K562 (cell line): ENCODE data around the gene RAP1A. TPM values are rescaled to one million over a fixed set of nuclear protein-coding genes. Genes with fewer than 3 reads are reported as not detected.

ENCODE experiments used
- HOXB6 ChIP-seq: fragments of 250-450 bp; sonication (Bioruptor Pico); IDR thresholded peaks from 2 replicates; pipeline ENCODE4 v1.5.1; 2022; ENCODE audit warnings: mild to moderate bottlenecking, borderline replicate concordance
- RCOR1 ChIP-seq, 2 experiments: IDR thresholded peaks; 2 replicates each; pipeline ENCODE4 v1.6.1; 2012; ENCODE audit warnings: low read depth in 2 of 2, low read length in 2 of 2, borderline replicate concordance in 1 of 2, improper control_type of control experiment in 1 of 2
- RFX7 ChIP-seq: fragments of 250-450 bp; sonication (Bioruptor Pico); IDR thresholded peaks from 2 replicates; pipeline ENCODE4 v1.5.1; 2021; ENCODE audit warnings: mild to moderate bottlenecking
- ZNF764 ChIP-seq: fragments of 250-450 bp; sonication (Bioruptor Pico); IDR thresholded peaks from 2 replicates; pipeline ENCODE4 v1.4.0; 2020; ENCODE audit warnings: low read depth, mild to moderate bottlenecking, moderate library complexity
- polyA plus RNA-seq, 8 experiments: library from polyadenylated mRNA; depleted of rRNA in 4 of 8; stranded (reverse) in 5 of 8; unstranded in 3 of 8; fragments of >200 nt; fragmentation: Nextera tagmentation in 2 of 8; fragmentation: Illumina TruSeq in 1 of 8; extraction: Ambion mirVana in 2 of 8; extraction: Trizol in 1 of 8; gene quantifications; 2 replicates each; pipeline versions ENCODE4 v1.2.1 to v1.2.3, GENCODE V29; 2011 to 2014; ENCODE audit warnings: inconsistent platforms in 1 of 8, missing spikeins in 1 of 8
- total RNA-seq, 7 experiments: library from RNA; depleted of rRNA in 6 of 7; stranded (reverse); fragments of >200 nt in 6 of 7; fragmentation: Illumina TruSeq in 2 of 7; extraction: Trizol in 2 of 7; gene quantifications; 2 replicates each; pipeline versions ENCODE4 v1.2.1 to v1.2.3, GENCODE V29; 2011 to 2021; ENCODE audit warnings: low replicate concordance in 1 of 7
- TF ChIP-seq, protein P1 (sequence below): fragments of 450-650 bp; IDR thresholded peaks from 2 replicates; pipeline ENCODE4 v1.6.1; 2016; ENCODE audit warnings: borderline replicate concordance
- TF ChIP-seq, protein P2 (sequence below): fragments of 250-450 bp; sonication (Bioruptor Pico); IDR thresholded peaks from 2 replicates; pipeline ENCODE4 v1.8.0; 2021; ENCODE audit warnings: mild to moderate bottlenecking, moderate library complexity
- TF ChIP-seq, protein P3 (sequence below): fragments of 450-650 bp; formaldehyde crosslinking; IDR thresholded peaks from 2 replicates; pipeline ENCODE4 v1.4.0; 2022; ENCODE audit warnings: missing genetic modification characterization
- TF ChIP-seq, protein P4 (sequence below), 2 experiments: fragments of 450-650 bp; IDR thresholded peaks; 2 replicates each; pipeline ENCODE4 v1.6.1; 2016

The RAP1A gene
- total and polyA plus RNA-seq, 9 of the 15 experiments (the other 6 are each of a cell fraction or from before 2014, with no cell fraction given) = 13.4 to 86.2 (median 32.5) TPM

DNA sequence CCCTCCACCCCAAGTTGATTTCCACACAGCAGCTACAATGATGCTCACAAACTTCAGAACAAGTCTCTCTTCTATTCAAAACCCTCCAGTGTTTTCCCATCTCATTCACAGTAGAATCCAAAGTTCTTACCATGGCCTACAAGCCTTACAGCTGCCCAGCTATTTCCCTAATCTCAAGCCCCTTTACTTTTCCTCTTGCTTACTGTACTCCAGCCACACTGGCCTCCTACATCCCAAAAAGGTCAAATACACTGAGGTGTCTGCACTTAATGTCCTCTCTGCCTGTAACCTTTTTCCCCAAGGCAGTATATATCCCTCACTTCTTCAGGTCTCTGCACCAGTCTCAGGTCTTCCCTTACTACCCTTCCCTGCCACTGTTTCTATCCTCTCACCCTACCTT, 2.6 kb downstream of the RAP1A start (continued):
- TF ChIP-seq, protein P1, sequence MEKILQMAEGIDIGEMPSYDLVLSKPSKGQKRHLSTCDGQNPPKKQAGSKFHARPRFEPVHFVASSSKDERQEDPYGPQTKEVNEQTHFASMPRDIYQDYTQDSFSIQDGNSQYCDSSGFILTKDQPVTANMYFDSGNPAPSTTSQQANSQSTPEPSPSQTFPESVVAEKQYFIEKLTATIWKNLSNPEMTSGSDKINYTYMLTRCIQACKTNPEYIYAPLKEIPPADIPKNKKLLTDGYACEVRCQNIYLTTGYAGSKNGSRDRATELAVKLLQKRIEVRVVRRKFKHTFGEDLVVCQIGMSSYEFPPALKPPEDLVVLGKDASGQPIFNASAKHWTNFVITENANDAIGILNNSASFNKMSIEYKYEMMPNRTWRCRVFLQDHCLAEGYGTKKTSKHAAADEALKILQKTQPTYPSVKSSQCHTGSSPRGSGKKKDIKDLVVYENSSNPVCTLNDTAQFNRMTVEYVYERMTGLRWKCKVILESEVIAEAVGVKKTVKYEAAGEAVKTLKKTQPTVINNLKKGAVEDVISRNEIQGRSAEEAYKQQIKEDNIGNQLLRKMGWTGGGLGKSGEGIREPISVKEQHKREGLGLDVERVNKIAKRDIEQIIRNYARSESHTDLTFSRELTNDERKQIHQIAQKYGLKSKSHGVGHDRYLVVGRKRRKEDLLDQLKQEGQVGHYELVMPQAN = 0 out of 2 replicates have a peak, but pooled peaks have one; percentile 15
- no peak for TF ChIP-seq HOXB6 (CRISPR knock-in tag)
- no peak for TF ChIP-seq RCOR1 (IDR thresholded peaks at IDR 0.05; ENCODE audit: borderline replicate concordance in 1 of 2, low read depth in 2 of 2, low read length in 2 of 2)
- TF ChIP-seq, protein P2, sequence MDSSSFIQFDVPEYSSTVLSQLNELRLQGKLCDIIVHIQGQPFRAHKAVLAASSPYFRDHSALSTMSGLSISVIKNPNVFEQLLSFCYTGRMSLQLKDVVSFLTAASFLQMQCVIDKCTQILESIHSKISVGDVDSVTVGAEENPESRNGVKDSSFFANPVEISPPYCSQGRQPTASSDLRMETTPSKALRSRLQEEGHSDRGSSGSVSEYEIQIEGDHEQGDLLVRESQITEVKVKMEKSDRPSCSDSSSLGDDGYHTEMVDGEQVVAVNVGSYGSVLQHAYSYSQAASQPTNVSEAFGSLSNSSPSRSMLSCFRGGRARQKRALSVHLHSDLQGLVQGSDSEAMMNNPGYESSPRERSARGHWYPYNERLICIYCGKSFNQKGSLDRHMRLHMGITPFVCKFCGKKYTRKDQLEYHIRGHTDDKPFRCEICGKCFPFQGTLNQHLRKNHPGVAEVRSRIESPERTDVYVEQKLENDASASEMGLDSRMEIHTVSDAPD (CRISPR knock-in tag) = no peak
- TF ChIP-seq, protein P3, sequence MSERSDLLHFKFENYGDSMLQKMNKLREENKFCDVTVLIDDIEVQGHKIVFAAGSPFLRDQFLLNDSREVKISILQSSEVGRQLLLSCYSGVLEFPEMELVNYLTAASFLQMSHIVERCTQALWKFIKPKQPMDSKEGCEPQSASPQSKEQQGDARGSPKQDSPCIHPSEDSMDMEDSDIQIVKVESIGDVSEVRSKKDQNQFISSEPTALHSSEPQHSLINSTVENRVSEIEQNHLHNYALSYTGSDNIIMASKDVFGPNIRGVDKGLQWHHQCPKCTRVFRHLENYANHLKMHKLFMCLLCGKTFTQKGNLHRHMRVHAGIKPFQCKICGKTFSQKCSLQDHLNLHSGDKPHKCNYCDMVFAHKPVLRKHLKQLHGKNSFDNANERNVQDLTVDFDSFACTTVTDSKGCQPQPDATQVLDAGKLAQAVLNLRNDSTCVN = 0 out of 2 replicates have a peak, but pooled peaks have one; percentile 68
- no peak for TF ChIP-seq ZNF764 (CRISPR knock-in tag)
- TF ChIP-seq RFX7 (CRISPR knock-in tag) = no peak
- TF ChIP-seq, protein P4, sequence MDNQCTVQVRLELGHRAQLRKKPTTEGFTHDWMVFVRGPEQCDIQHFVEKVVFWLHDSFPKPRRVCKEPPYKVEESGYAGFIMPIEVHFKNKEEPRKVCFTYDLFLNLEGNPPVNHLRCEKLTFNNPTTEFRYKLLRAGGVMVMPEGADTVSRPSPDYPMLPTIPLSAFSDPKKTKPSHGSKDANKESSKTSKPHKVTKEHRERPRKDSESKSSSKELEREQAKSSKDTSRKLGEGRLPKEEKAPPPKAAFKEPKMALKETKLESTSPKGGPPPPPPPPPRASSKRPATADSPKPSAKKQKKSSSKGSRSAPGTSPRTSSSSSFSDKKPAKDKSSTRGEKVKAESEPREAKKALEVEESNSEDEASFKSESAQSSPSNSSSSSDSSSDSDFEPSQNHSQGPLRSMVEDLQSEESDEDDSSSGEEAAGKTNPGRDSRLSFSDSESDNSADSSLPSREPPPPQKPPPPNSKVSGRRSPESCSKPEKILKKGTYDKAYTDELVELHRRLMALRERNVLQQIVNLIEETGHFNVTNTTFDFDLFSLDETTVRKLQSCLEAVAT (IDR thresholded peaks at IDR 0.05) = 0 out of 4 replicates have a peak, but pooled peaks of 1 of the 2 experiments have one; percentile 22
